Uterus (tissue), 2 donors: ENCODE results near the gene USP25.

Experiments used
- POLR2A ChIP-seq, 2 donors: fragments of 450-650 bp; IDR thresholded peaks; one replicate each; pipeline ENCODE4 v1.6.1; 2016; ENCODE audit warnings: antibody characterized with exemption in 2 of 2, mild to moderate bottlenecking in 1 of 2, moderate library complexity in 1 of 2
- TF ChIP-seq, protein P1 (sequence below), 4 experiments: fragments of 200-600 bp in 2 of 4; fragments of 450-650 bp in 2 of 4; sonication (generic) in 2 of 4; IDR thresholded peaks; one replicate each; pipeline ENCODE4 v1.5.1; 2016 to 2019; ENCODE audit warnings: antibody characterized with exemption in 4 of 4, mild to moderate bottlenecking in 2 of 4, moderate library complexity in 1 of 4

DNA sequence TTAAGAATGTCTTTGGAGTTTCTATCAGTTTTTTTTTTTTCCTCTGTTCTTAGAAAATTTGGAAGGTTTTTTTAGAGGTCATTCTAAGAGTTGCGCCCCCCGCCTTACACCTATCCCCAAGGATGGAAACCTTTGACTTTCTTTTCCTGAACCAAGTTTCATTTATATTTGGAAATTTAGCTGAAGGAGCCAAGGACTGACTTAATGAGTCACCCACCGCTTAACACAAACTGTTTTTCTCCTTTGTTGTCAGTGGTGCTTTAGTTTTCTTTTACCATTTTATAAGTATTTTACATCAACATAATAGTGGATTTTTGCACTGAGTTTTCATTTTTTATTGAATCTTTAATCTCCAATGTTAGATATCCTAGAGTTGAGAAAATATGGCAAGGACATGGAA lies 25.3 kb downstream of the USP25 start:
- no peak for TF ChIP-seq POLR2A (IDR thresholded peaks at IDR 0.05)
- TF ChIP-seq, protein P1, sequence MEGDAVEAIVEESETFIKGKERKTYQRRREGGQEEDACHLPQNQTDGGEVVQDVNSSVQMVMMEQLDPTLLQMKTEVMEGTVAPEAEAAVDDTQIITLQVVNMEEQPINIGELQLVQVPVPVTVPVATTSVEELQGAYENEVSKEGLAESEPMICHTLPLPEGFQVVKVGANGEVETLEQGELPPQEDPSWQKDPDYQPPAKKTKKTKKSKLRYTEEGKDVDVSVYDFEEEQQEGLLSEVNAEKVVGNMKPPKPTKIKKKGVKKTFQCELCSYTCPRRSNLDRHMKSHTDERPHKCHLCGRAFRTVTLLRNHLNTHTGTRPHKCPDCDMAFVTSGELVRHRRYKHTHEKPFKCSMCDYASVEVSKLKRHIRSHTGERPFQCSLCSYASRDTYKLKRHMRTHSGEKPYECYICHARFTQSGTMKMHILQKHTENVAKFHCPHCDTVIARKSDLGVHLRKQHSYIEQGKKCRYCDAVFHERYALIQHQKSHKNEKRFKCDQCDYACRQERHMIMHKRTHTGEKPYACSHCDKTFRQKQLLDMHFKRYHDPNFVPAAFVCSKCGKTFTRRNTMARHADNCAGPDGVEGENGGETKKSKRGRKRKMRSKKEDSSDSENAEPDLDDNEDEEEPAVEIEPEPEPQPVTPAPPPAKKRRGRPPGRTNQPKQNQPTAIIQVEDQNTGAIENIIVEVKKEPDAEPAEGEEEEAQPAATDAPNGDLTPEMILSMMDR (IDR thresholded peaks at IDR 0.05) = no peak
